Osteocyte (in vitro differentiated cells): ENCODE data around the gene ZSWIM4. TPM values are rescaled to one million over a fixed set of nuclear protein-coding genes. Genes with fewer than 3 reads are reported as not detected.

Experiments
- DNase-seq: peaks from one replicate; pipeline ENCODE4 v3.0.0; 2021; ENCODE audit warnings: mixed read lengths; ENCODE audit not compliant: unreplicated experiment; ENCODE audit errors: extremely low spot score
- H3K27ac Mint-ChIP-seq: one replicate; pipeline ENCODE4 v1.8.0; 2021; ENCODE audit warnings: mild to moderate bottlenecking, mixed read lengths; ENCODE audit not compliant: unreplicated experiment
- H3K27me3 Mint-ChIP-seq: one replicate; pipeline ENCODE4 v1.8.0; 2021; ENCODE audit warnings: mixed read lengths; ENCODE audit not compliant: unreplicated experiment
- H3K36me3 Mint-ChIP-seq: one replicate; pipeline ENCODE4 v1.8.0; 2021; ENCODE audit warnings: mixed read lengths; ENCODE audit not compliant: unreplicated experiment
- H3K4me1 Mint-ChIP-seq: one replicate; pipeline ENCODE4 v1.8.0; 2021; ENCODE audit warnings: mixed read lengths; ENCODE audit not compliant: unreplicated experiment
- H3K4me3 Mint-ChIP-seq: one replicate; pipeline ENCODE4 v1.8.0; 2021; ENCODE audit warnings: mild to moderate bottlenecking, moderate library complexity, mixed read lengths; ENCODE audit not compliant: unreplicated experiment
- H3K9me3 Mint-ChIP-seq: one replicate; pipeline ENCODE4 v1.8.0; 2021; ENCODE audit warnings: mixed read lengths; ENCODE audit not compliant: unreplicated experiment
- total RNA-seq: library from RNA; stranded (reverse); gene quantifications from 2 replicates; pipeline ENCODE4 v1.2.1, GENCODE V29; 2021
- TF ChIP-seq, protein P1 (sequence below): fragments of 200-600 bp; sonication (generic); IDR thresholded peaks from 2 replicates; pipeline ENCODE4 v1.5.0; 2021; ENCODE audit warnings: antibody characterized with exemption, mild to moderate bottlenecking, moderate library complexity

ZSWIM4 gene
- total RNA-seq, 1 donor from 2014 or later, result 15.1 TPM

DNA sequence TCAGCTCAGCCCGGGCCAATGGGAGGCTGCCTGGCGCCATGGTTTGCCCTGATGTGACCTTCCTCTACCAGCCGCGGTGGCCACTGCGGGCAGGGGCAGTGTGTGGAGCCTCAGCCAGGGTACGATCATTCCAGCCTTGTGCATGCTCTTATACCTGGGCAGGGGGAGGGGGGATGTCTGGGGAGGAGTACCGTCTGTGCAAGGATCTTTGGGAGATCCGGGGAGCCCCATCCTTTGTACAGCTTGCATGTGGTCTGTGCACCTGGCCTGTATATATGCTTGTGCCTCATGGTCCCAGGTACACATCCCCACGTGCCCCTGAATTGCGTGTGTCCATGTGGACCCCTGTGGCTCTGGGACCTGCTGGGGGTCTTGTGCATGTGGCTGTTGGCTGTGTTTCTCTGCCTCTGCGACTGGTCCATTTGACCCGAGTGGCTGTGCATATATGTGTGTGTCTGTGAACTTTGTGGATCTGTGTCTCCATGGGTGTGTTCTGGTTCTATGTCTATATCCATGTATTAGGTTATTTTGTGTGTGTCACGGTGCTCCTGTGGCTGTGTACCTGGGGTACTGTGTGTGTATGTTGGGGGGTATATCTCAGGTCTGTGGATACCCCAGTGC is 68.9 kb downstream of the ZSWIM4 start:
- H3K27ac Mint-ChIP-seq, result peak overlapping the region; percentile 50
- no peaks in the 10 kb centered on the region for H3K9me3 Mint-ChIP-seq
- no peak for DNase-seq
- H3K27me3 Mint-ChIP-seq, result no peaks in the 10 kb centered on the region
- peak overlapping the region; percentile 72 for H3K4me3 Mint-ChIP-seq
- TF ChIP-seq, protein P1, sequence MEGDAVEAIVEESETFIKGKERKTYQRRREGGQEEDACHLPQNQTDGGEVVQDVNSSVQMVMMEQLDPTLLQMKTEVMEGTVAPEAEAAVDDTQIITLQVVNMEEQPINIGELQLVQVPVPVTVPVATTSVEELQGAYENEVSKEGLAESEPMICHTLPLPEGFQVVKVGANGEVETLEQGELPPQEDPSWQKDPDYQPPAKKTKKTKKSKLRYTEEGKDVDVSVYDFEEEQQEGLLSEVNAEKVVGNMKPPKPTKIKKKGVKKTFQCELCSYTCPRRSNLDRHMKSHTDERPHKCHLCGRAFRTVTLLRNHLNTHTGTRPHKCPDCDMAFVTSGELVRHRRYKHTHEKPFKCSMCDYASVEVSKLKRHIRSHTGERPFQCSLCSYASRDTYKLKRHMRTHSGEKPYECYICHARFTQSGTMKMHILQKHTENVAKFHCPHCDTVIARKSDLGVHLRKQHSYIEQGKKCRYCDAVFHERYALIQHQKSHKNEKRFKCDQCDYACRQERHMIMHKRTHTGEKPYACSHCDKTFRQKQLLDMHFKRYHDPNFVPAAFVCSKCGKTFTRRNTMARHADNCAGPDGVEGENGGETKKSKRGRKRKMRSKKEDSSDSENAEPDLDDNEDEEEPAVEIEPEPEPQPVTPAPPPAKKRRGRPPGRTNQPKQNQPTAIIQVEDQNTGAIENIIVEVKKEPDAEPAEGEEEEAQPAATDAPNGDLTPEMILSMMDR, result no peak
- H3K4me1 Mint-ChIP-seq, result peaks cover 56% of the 10 kb centered on the region
- H3K36me3 Mint-ChIP-seq, result no peaks in the 10 kb centered on the region

DNA sequence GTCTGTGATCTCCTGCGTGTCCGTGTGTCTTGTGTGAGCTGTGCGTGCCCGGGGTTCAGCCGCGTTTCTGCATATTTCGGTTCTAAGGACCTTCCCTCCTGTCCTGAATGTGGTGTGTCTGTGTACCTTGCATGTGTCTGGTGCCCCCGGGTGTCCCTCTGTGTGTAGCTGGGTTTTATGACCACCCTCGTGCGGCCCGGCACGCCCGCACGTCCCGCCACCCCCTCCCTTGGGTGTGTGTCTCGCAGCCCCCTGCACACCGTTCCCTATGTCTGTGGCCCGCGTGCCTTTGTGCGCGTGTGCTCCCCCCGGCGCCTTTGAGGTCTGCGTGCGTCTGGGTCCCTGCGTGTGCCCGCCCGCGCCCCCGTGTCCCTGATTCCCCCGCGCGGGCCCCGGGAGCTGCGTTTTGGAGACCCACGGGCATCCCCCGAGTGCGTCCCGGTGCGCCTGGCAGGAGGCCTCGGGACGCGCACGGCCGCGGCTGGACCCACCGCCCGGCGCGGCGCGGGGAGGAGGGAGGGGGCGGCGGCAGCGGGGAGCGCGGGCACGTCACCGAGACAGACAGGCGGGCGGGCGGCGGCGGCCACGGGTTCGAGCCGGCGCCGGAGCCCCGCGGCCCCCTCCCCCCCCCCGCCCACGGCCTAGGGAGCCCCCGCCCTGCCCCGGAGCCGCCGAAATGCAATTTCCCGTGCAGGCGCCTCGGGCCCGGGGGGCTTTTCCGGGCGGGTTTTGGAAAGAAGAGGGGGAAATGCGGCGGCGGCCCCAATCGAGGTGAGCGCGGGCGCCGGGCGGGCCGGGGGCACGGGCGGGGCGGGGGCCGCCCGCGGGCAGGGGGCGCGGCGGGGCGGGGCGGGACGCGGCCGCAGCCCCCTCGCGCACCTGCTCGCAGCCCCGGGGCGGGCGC is 69.7 kb downstream of the ZSWIM4 start:
- no peaks in the 10 kb centered on the region for H3K36me3 Mint-ChIP-seq
- TF ChIP-seq, protein P1, result no peak
- H3K4me3 Mint-ChIP-seq, result peak overlapping the region; percentile 72
- H3K4me1 Mint-ChIP-seq, result peaks cover 49% of the 10 kb centered on the region
- H3K27ac Mint-ChIP-seq, result peak overlapping the region; percentile 50
- DNase-seq, result no peak
- no peaks in the 10 kb centered on the region for H3K27me3 Mint-ChIP-seq
- no peaks in the 10 kb centered on the region for H3K9me3 Mint-ChIP-seq

DNA sequence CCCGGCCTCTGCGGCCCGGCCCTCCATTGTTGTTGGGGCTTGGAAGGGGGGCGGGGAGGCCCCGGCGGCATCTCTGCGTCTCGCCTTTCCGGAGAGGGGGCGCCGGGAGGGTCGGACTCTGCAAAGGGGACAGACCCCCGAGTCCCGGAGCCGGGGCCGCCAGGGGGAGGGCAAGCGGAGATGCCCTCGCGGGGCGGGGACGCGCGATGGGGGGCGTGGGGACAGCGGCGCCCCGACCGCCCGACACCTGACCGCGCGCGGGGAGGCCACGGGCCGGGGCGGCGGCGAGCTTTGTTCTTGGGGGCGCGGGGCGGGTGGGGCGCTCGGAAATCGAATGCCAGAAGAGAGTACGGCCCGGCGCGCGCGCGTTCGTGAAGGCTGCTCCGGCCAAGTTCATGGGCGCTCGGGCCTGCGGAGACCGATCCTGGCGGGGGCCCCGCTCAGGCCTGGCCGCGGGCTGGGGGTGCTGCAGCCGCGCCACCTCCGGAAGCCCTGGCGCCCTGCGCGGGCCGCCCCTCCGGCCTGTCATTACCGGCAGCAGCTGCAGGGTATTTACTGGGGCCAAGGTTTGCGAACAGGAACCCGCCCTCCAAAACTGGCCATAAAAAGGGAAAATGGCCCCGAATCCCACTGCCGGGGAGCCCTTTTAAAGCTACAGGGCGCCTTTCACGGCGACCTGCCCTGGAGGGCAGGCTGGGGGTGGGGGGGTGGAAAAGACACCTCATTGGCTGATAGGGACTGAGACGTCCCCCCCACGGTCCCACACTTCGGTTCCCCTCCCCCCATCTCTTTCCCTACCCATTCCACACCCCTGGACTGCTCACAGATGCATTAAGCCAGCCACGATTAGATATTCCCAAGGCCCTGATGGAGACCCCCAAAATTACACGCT is 70.6 kb downstream of the ZSWIM4 start:
- DNase-seq, result no peak

DNA sequence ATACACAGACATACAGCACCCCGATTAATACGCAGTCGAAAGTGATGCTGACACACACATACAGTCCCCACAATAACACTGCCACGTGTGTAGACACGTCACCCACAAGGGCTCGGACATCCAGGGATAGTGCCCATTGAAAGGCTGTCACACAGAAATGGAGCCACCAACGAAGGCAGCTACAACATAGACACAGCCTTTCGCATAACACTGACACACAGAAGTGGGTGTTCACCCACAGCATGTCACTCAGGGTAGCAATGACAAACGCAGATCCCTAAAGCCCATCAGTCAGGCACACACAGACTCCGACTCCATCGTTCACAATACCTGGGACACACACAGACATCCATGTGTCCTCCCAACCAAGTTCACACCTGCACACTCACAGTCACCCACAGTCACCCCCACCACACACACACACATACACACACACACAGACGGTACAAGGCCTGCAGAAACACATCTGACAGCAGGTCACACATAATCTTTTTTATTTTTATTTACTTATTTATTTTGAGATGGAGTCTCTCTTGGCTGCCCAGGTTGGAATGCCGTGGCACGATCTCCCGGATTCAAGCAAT is 71.3 kb downstream of the ZSWIM4 start:
- TF ChIP-seq, protein P1, result no peak
- peaks cover 36% of the 10 kb centered on the region for H3K4me1 Mint-ChIP-seq
- peak overlapping the region; percentile 60 for H3K27ac Mint-ChIP-seq
- H3K4me3 Mint-ChIP-seq, result peak overlapping the region; percentile 72
- H3K36me3 Mint-ChIP-seq, result no peaks in the 10 kb centered on the region
- no peaks in the 10 kb centered on the region for H3K9me3 Mint-ChIP-seq
- DNase-seq, result no peak
- H3K27me3 Mint-ChIP-seq, result no peaks in the 10 kb centered on the region

More for the DNA sequence above, 70.6 kb downstream of the ZSWIM4 start:
- Mint-ChIP-seq H3K4me1 (peaks cover 44% of the 10 kb centered on the region), H3K27ac (peak overlapping the region; percentile 60), H3K27me3 (no peaks in the 10 kb centered on the region), H3K9me3 (no peaks in the 10 kb centered on the region), H3K36me3 (no peaks in the 10 kb centered on the region), H3K4me3 (peak overlapping the region; percentile 72)
- TF ChIP-seq, protein P1, result peak; percentile 6
